ENCODE data around the gene ALAS1.

DNA sequence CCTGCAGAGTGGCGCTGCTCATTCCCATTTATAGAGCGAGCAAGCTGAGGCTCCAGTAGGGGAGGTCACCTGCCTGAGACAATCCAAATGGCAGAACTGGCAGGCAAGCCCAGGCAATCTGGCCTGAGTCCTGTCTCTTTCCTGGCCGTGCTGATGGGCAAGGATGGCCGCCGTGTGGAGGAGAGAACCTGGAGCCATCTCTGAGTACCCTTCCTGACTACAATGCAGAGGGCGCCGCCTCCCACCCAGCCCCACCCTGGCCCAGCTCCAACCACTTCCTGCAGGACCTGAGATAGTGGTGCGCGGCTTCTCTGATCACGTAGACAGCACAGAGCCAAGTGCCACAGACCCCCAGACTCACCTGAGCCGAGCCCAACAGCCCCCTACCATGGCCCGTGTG lies 20.5 kb downstream of the ALAS1 start:
- TF ChIP-seq, protein P1, sequence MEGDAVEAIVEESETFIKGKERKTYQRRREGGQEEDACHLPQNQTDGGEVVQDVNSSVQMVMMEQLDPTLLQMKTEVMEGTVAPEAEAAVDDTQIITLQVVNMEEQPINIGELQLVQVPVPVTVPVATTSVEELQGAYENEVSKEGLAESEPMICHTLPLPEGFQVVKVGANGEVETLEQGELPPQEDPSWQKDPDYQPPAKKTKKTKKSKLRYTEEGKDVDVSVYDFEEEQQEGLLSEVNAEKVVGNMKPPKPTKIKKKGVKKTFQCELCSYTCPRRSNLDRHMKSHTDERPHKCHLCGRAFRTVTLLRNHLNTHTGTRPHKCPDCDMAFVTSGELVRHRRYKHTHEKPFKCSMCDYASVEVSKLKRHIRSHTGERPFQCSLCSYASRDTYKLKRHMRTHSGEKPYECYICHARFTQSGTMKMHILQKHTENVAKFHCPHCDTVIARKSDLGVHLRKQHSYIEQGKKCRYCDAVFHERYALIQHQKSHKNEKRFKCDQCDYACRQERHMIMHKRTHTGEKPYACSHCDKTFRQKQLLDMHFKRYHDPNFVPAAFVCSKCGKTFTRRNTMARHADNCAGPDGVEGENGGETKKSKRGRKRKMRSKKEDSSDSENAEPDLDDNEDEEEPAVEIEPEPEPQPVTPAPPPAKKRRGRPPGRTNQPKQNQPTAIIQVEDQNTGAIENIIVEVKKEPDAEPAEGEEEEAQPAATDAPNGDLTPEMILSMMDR (conservative IDR thresholded peaks at IDR 0.05; ENCODE audit: low read length) = no peak
- TF ChIP-seq EZH2phosphoT487 (IDR thresholded peaks at IDR 0.05; ENCODE audit: borderline replicate concordance, low read depth, low read length) = no peak

Data from OCI-LY7 (cell line).